ENCODE results near the gene RASAL1. TPM values are rescaled to one million over a fixed set of nuclear protein-coding genes. Genes with fewer than 3 reads are reported as not detected.

The RASAL1 gene
- total RNA-seq, 1 experiment from 2014 or later: 16.0 TPM

DNA sequence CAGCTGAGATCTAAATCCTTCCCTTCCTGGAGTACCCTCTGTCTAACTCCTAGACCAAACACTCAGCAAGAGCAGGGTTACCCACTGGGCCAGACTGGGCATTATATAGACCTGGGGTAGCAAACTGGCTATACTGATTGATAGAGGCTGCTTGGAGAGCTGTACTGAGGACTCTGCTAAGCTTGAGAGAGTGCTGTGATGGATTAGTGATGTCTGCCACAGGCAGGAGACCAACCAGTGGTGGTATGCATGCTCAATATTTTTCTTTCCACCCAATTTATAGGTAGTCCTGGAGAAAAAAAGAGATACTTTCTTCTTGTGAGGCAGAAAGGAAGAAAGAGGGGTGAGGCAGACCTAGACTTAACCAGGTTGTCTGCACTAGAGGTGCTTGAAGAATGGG is 45.7 kb downstream of the RASAL1 start:
- H3K9ac ChIP-seq (ENCODE audit: low read length): no peak overlapping the region
- H4K20me1 ChIP-seq (ENCODE audit: insufficient read depth): no peaks in the 10 kb centered on the region
- ChIA-PET POLR2A (no interaction called here), CTCF (no interaction called here), RAD21 (ENCODE audit: low non-redundant PET in 1 of 2, low total read pairs in 2 of 2, uncharacterized antibody in 2 of 2, unreplicated experiment in 2 of 2) (no interaction called here)
- ATAC-seq (no peak), DNase-seq (ENCODE audit: low read depth, low spot score) (no peak)
- TF ChIP-seq REST (IDR thresholded peaks at IDR 0.05; ENCODE audit: low read depth) (no peak), ZNF274 (IDR thresholded peaks at IDR 0.05; ENCODE audit: low read depth, low read length) (no peak), ELF1 (IDR thresholded peaks at IDR 0.05; ENCODE audit: borderline replicate concordance, low read depth) (no peak), CTCF (IDR thresholded peaks at IDR 0.05 in 2 of 3, conservative IDR thresholded peaks at IDR 0.05 in 1 of 3; ENCODE audit: borderline replicate concordance in 1 of 3, insufficient read depth in 1 of 3, low read depth in 2 of 3, low read length in 2 of 3) (no peak), YY1 (IDR thresholded peaks at IDR 0.05; ENCODE audit: extremely low read depth, insufficient replicate concordance, low read depth, low read length) (no peak), FOSL1 (IDR thresholded peaks at IDR 0.05; ENCODE audit: low read depth) (no peak), SIN3A (IDR thresholded peaks at IDR 0.05; ENCODE audit: low read depth) (no peak), TCF7L2 (IDR thresholded peaks at IDR 0.05; ENCODE audit: borderline replicate concordance, extremely low read depth, insufficient read depth, insufficient read length) (no peak), POLR2A (IDR thresholded peaks at IDR 0.05; ENCODE audit: borderline replicate concordance, extremely low read depth, insufficient read depth, insufficient read length) (no peak), ZBTB33 (IDR thresholded peaks at IDR 0.05; ENCODE audit: extremely low read depth, insufficient replicate concordance, low read length) (no peak), SP1 (IDR thresholded peaks at IDR 0.05; ENCODE audit: low read depth) (no peak), CBX3 (IDR thresholded peaks at IDR 0.05; ENCODE audit: low read depth) (no peak), POLR2AphosphoS5 (IDR thresholded peaks at IDR 0.05; ENCODE audit: low read depth, low read length) (no peak), EZH2 (IDR thresholded peaks at IDR 0.05) (no peak), EZH2phosphoT487 (IDR thresholded peaks at IDR 0.05; ENCODE audit: borderline replicate concordance) (no peak), MAX (IDR thresholded peaks at IDR 0.05) (no peak)
- no peaks in the 10 kb centered on the region; the same call in 1 of the 2 replicates for H3K27me3 ChIP-seq (ENCODE audit: insufficient read depth, low read length)
- no TSS peak for BruUV-seq (replicated peaks)
- no peak overlapping the region for H2AFZ ChIP-seq (ENCODE audit: low read depth, low read length, poor library complexity, severe bottlenecking)
- no peak overlapping the region for H3K4me2 ChIP-seq (ENCODE audit: low read length)
- intact Hi-C loops (cut with micrococcal nuclease): no loop called here
- H3K79me2 ChIP-seq (ENCODE audit: insufficient read depth, low read length): no peaks in the 10 kb centered on the region
- peaks cover 2 to 6% of the 10 kb centered on the region in 2 experiments; a peak in 2 of 4 replicates for H3K4me1 ChIP-seq (ENCODE audit: control insufficient read depth in 1 of 2, insufficient read depth in 2 of 2, low read length in 2 of 2)
- H3K36me3 ChIP-seq (ENCODE audit: control insufficient read depth in 1 of 2, insufficient read depth in 2 of 2, low read length in 2 of 2): no peaks in the 10 kb centered on the region
- H3K9me2 ChIP-seq (ENCODE audit: insufficient read depth): no peaks in the 10 kb centered on the region
- H3K27ac ChIP-seq (ENCODE audit: low read depth, low read length): no peak overlapping the region
- H3K4me3 ChIP-seq (replicated peaks in 1 of 2; ENCODE audit: low read depth in 1 of 2, low read length in 2 of 2): no peak overlapping the region
- H3K9me3 ChIP-seq (ENCODE audit: control insufficient read depth in 1 of 2, insufficient read depth in 1 of 2, low read depth in 1 of 2, low read length in 2 of 2): no peaks in the 10 kb centered on the region
